Lower leg skin (tissue), 3 donors: Measurements from ENCODE around the gene NTN3.
"Not testable (repeated sequence)": the region's sequence is repeated elsewhere in the genome, so short reads cannot be mapped to it uniquely, and the experiment has no call there.

Experiments
- POLR2A ChIP-seq, 2 donors: fragments of 450-650 bp; IDR thresholded peaks; one replicate each; pipeline ENCODE4 v1.6.1; 2016 to 2017; ENCODE audit warnings: antibody characterized with exemption in 2 of 2, mild to moderate bottlenecking in 1 of 2, moderate library complexity in 1 of 2
- TF ChIP-seq, protein P1 (sequence below), 3 donors: fragments of 450-650 bp; IDR thresholded peaks; one replicate each; pipeline ENCODE4 v1.5.1; 2016; ENCODE audit warnings: antibody characterized with exemption in 3 of 3, mild to moderate bottlenecking in 3 of 3, moderate library complexity in 2 of 3

DNA sequence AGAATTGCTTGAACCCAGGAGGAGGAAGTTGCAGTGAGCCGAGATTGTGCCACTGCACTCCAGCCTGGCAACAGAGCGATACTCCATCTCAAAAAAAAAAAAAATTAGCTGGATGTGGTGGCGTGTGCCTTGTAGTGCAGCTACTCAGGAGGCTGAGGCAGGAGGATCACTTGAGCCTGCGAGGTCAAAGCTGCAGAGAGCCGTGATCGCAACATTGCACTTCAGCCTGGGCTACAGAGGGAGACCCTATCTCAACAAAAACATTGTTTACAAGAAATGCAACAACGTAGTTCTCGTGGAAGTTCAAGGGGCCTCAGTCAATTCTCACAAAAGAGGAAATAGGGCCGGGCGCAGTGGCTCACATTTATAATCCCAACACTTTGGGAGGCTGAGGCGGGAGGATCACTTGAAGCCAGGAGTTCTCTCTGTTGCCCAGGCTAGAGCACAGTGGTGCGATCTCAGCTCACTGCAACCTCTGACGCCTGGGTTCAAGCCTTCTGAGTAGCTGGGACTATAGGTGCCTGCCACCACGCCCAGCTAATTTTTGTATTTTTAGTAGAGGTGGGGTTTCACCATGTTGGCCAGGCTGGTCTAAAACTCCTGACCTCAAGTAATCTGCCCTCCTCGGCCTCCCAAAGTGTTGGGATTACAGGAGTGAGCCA lies 29.8 kb upstream of the NTN3 start:
- TF ChIP-seq, protein P1, sequence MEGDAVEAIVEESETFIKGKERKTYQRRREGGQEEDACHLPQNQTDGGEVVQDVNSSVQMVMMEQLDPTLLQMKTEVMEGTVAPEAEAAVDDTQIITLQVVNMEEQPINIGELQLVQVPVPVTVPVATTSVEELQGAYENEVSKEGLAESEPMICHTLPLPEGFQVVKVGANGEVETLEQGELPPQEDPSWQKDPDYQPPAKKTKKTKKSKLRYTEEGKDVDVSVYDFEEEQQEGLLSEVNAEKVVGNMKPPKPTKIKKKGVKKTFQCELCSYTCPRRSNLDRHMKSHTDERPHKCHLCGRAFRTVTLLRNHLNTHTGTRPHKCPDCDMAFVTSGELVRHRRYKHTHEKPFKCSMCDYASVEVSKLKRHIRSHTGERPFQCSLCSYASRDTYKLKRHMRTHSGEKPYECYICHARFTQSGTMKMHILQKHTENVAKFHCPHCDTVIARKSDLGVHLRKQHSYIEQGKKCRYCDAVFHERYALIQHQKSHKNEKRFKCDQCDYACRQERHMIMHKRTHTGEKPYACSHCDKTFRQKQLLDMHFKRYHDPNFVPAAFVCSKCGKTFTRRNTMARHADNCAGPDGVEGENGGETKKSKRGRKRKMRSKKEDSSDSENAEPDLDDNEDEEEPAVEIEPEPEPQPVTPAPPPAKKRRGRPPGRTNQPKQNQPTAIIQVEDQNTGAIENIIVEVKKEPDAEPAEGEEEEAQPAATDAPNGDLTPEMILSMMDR (IDR thresholded peaks at IDR 0.05) = not testable (repeated sequence)
- not testable (repeated sequence) for TF ChIP-seq POLR2A (IDR thresholded peaks at IDR 0.05)
